Panc1 (cell line): ENCODE measurements around the gene CRELD1. TPM values are rescaled to one million over a fixed set of nuclear protein-coding genes. Genes with fewer than 3 reads are reported as not detected.

Experiments
- ATAC-seq: fragments of 200-7000 bp; cut with Tn5 transposase; 2 replicates; pipeline ENCODE4 v1.9.1; 2020; ENCODE audit warnings: mild to moderate bottlenecking, moderate library complexity
- BruUV-seq: library from RNA; stranded (reverse); fragments of 400-500 nt; replicated peaks from 2 replicates; lab custom pipeline; 2021; lab: Mats Ljungman, UMichigan
- CTCF ChIA-PET: fragments of 300-600 bp; sonication (Branson Sonifier 250); formaldehyde crosslinking; loops from one replicate; lab custom pipeline; 2022; ENCODE audit warnings: antibody characterized with exemption; lab: Charles Lee
- POLR2A ChIA-PET: fragments of 300-600 bp; sonication (Branson Sonifier 250); formaldehyde crosslinking; loops from one replicate; lab custom pipeline; 2022; ENCODE audit warnings: antibody characterized with exemption; lab: Charles Lee
- DNase-seq: peaks from one replicate; pipeline ENCODE4 v3.0.0-alpha.2; 2010; ENCODE audit warnings: low read depth, low spot score
- H3K27ac ChIP-seq: 2 replicates; pipeline ENCODE4 v1.5.1; 2011; ENCODE audit warnings: mild to moderate bottlenecking, low read length, inconsistent platforms
- H3K27me3 ChIP-seq: fragments of 200-500 bp; sonication (Bioruptor generic); 2 replicates; pipeline ENCODE4 v1.6.0; 2014; ENCODE audit warnings: low read length, inconsistent platforms; ENCODE audit not compliant: control insufficient read depth, insufficient read depth
- H3K36me3 ChIP-seq: fragments of 200-500 bp; sonication (Bioruptor generic); 2 replicates; pipeline ENCODE4 v1.5.1; 2014; ENCODE audit warnings: inconsistent platforms, mild to moderate bottlenecking, low read length, moderate library complexity; ENCODE audit not compliant: control insufficient read depth, insufficient read depth
- H3K4me1 ChIP-seq: 2 replicates; pipeline ENCODE4 v1.5.1; 2011; ENCODE audit warnings: inconsistent platforms, mild to moderate bottlenecking, low read length, moderate library complexity; ENCODE audit not compliant: control insufficient read depth, insufficient read depth
- H3K4me3 ChIP-seq, 2 experiments: 2 replicates each; pipeline ENCODE4 v1.5.1; 2011 to 2012; ENCODE audit warnings: low read depth in 2 of 2, low read length in 2 of 2, mild to moderate bottlenecking in 2 of 2, inconsistent platforms in 1 of 2, moderate library complexity in 1 of 2
- H3K9me3 ChIP-seq: fragments of 200-500 bp; sonication (Bioruptor generic); 2 replicates; pipeline ENCODE4 v1.5.1; 2014; ENCODE audit warnings: low read depth, mild to moderate bottlenecking, inconsistent platforms, low read length, moderate library complexity; ENCODE audit not compliant: control insufficient read depth, insufficient read depth
- POLR2AphosphoS5 ChIP-seq: IDR thresholded peaks from 2 replicates; pipeline ENCODE4 v1.6.1; 2012; ENCODE audit warnings: mild to moderate bottlenecking, low read depth, low read length, moderate library complexity
- SIN3A ChIP-seq: IDR thresholded peaks from 2 replicates; pipeline ENCODE4 v1.6.1; 2012; ENCODE audit warnings: low read depth, mild to moderate bottlenecking, low read length, moderate library complexity, borderline replicate concordance; ENCODE audit not compliant: insufficient read depth
- TCF7L2 ChIP-seq: IDR thresholded peaks from 2 replicates; pipeline ENCODE4 v1.6.1; 2011; ENCODE audit warnings: mild to moderate bottlenecking, low read depth, low read length, inconsistent platforms
- in situ Hi-C: cut with HindIII; loops from 2 replicates; pipeline ENCODE4 v1.10.0; 2016; ENCODE audit warnings: low sequenced_read_pairs, low pct_unique_long_range_greater_than_20kb
- intact Hi-C: fragments of 100-400 bp; cut with micrococcal nuclease; formaldehyde crosslinking; loops from one replicate; pipeline ENCODE4 v1.10.0; 2022; ENCODE audit not compliant: unreplicated experiment
- total RNA-seq: library from RNA; stranded (reverse); gene quantifications from one replicate; pipeline ENCODE4 v1.2.1, GENCODE V29; 2021; ENCODE audit not compliant: unreplicated experiment
- TF ChIP-seq, protein P1 (sequence below): fragments of 450-650 bp; IDR thresholded peaks from 2 replicates; pipeline ENCODE4 v1.5.1; 2017; ENCODE audit warnings: mild to moderate bottlenecking
- TF ChIP-seq, protein P2 (sequence below), 2 experiments: IDR thresholded peaks; 2 replicates each; pipeline ENCODE4 v1.6.1; 2011 to 2012; ENCODE audit warnings: low read depth in 2 of 2, control low read depth in 1 of 2, low read length in 1 of 2, mild to moderate bottlenecking in 1 of 2, moderate library complexity in 1 of 2; ENCODE audit not compliant: insufficient read depth in 1 of 2

CRELD1 gene
- total RNA-seq, 1 experiment from 2014 or later = 15.4 TPM

DNA sequence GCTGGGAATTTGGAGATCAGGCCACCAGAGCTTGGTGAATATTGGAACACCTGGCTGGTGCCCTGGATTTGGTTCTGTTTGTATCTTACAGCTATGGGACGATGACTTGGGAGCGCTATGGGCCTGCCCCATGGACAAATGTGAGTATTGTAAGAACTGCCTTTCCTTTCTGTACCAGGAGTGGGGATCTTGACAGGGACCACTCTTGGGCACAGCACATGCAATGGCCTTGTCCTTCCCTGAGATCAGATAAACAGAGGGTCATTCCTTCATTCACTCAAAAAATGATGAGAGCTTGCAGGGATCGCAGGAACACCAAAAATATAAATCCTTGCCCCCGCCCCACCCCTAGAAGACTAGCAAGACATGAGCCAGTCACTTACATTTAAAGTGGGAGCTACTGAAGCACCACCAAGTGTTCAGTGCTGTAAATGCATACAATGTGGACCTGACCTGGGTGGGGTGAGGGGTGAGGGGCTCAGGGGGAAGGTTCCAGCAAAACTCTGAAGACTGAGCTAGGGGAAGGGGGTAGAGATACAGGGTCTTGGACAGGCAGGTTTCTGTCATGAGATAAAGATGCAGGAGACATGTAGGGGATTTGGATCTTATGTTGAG is 2.7 kb upstream of the CRELD1 start:
- Histone ChIP-seq H3K4me1 (0 out of 2 replicates have a peak, but pooled peaks cover 4% of the 10 kb centered on the region), H3K36me3 (no peaks in the 10 kb centered on the region), H3K4me3 (no peak overlapping the region), H3K27ac (no peak overlapping the region), H3K9me3 (no peaks in the 10 kb centered on the region), H3K27me3 (no peaks in the 10 kb centered on the region)
- in situ Hi-C loops (no loop called here), intact Hi-C loops (no loop called here)
- TF ChIP-seq POLR2AphosphoS5 (no peak), TCF7L2 (no peak)
- TF ChIP-seq, protein P1, sequence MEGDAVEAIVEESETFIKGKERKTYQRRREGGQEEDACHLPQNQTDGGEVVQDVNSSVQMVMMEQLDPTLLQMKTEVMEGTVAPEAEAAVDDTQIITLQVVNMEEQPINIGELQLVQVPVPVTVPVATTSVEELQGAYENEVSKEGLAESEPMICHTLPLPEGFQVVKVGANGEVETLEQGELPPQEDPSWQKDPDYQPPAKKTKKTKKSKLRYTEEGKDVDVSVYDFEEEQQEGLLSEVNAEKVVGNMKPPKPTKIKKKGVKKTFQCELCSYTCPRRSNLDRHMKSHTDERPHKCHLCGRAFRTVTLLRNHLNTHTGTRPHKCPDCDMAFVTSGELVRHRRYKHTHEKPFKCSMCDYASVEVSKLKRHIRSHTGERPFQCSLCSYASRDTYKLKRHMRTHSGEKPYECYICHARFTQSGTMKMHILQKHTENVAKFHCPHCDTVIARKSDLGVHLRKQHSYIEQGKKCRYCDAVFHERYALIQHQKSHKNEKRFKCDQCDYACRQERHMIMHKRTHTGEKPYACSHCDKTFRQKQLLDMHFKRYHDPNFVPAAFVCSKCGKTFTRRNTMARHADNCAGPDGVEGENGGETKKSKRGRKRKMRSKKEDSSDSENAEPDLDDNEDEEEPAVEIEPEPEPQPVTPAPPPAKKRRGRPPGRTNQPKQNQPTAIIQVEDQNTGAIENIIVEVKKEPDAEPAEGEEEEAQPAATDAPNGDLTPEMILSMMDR = peak; percentile 35; the same call in 1 of the 2 replicates
- BruUV-seq = no TSS peak
- CTCF ChIA-PET = interaction anchor here (0.7 kb wide), 1 partner anchor 15 kb away, joined by 11 read pairs; no protein-coding TSS in a partner anchor
- ATAC-seq (no peak), DNase-seq (no peak)
- POLR2A ChIA-PET = no interaction called here

DNA sequence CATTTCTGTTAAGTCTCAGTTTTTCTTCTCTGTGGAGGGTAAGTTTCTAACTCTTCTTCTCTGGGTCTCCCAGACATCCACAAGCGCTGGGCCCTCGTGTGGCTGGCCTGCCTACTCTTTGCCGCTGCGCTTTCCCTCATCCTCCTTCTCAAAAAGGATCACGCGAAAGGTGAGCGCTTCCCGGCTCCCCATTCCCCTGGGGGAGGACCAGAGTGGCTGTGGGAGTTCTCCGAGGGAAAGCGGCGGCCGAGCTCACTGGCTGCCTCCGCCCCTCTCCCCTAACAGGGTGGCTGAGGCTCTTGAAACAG is 1.1 kb upstream of the CRELD1 start:
- 0 out of 2 replicates have a peak, but pooled peaks cover 4% of the 10 kb centered on the region for H3K4me1 ChIP-seq
- POLR2A ChIA-PET = interaction anchor here (0.6 kb wide), 2 partner anchors 51 to 140 kb away, joined by 4 to 5 read pairs; partner anchors contain the start of gene ARPC4
- ATAC-seq (peak; percentile 0; the same call in 1 of the 2 replicates), DNase-seq (no peak)
- CTCF ChIA-PET = interaction anchor here (0.6 to 2.1 kb wide), 11 partner anchors 12 to 939 kb away, joined by 3 to 16 read pairs (median 4); partner anchors contain the start of genes IL17RE and RPUSD3
- no peaks in the 10 kb centered on the region; the same call in 1 of the 2 replicates for H3K36me3 ChIP-seq
- TF ChIP-seq SIN3A (no peak), TCF7L2 (no peak), POLR2AphosphoS5 (no peak)
- TF ChIP-seq, protein P1 = no peak
- TF ChIP-seq, protein P2, sequence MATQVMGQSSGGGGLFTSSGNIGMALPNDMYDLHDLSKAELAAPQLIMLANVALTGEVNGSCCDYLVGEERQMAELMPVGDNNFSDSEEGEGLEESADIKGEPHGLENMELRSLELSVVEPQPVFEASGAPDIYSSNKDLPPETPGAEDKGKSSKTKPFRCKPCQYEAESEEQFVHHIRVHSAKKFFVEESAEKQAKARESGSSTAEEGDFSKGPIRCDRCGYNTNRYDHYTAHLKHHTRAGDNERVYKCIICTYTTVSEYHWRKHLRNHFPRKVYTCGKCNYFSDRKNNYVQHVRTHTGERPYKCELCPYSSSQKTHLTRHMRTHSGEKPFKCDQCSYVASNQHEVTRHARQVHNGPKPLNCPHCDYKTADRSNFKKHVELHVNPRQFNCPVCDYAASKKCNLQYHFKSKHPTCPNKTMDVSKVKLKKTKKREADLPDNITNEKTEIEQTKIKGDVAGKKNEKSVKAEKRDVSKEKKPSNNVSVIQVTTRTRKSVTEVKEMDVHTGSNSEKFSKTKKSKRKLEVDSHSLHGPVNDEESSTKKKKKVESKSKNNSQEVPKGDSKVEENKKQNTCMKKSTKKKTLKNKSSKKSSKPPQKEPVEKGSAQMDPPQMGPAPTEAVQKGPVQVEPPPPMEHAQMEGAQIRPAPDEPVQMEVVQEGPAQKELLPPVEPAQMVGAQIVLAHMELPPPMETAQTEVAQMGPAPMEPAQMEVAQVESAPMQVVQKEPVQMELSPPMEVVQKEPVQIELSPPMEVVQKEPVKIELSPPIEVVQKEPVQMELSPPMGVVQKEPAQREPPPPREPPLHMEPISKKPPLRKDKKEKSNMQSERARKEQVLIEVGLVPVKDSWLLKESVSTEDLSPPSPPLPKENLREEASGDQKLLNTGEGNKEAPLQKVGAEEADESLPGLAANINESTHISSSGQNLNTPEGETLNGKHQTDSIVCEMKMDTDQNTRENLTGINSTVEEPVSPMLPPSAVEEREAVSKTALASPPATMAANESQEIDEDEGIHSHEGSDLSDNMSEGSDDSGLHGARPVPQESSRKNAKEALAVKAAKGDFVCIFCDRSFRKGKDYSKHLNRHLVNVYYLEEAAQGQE (IDR thresholded peaks at IDR 0.05; ENCODE audit: insufficient read depth in 1 of 2, low read depth in 2 of 2, low read length in 1 of 2) = no peak
- H3K27ac ChIP-seq = peak overlapping the region; percentile 65; the same call in 1 of the 2 replicates
- H3K4me3 ChIP-seq = peak overlapping the region; percentile 66 to 72
- BruUV-seq = no TSS peak
- H3K9me3 ChIP-seq = no peaks in the 10 kb centered on the region
- intact Hi-C loops (no loop called here), in situ Hi-C loops (no loop called here)
- H3K27me3 ChIP-seq = no peaks in the 10 kb centered on the region
